Loucy (cell line): ENCODE results near the gene TRIM46.

Experiments used
- EZH2phosphoT487 ChIP-seq: fragments of 200-600 bp; IDR thresholded peaks from 2 replicates; pipeline ENCODE4 v1.6.1; 2018; ENCODE audit warnings: antibody characterized with exemption, mild to moderate bottlenecking, moderate library complexity, borderline replicate concordance
- TF ChIP-seq, protein P1 (sequence below): fragments of 200-600 bp; sonication (generic); conservative IDR thresholded peaks from 2 replicates; pipeline ENCODE4 v1.5.1; 2014; ENCODE audit warnings: mild to moderate bottlenecking, antibody characterized with exemption, low read length

DNA sequence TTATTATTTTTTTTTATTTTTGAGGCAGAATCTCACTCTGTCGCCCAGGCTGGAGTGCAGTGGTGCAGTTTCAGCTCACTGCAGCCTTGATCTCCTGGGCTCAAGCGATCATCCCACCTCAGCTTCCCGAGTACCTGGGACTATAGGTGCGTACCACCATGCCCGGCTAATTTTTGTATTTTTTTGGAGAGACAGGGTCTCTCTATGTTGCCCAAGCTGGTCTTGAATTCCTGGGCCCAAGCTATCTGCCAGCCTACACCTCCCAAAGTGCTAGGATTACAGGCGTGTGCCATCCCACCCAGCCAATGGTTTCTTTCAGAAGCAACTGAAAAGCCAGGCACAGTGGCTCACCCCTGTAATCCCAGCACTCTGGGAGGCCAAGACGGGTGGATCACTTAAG lies 2.8 kb upstream of the TRIM46 start:
- TF ChIP-seq, protein P1, sequence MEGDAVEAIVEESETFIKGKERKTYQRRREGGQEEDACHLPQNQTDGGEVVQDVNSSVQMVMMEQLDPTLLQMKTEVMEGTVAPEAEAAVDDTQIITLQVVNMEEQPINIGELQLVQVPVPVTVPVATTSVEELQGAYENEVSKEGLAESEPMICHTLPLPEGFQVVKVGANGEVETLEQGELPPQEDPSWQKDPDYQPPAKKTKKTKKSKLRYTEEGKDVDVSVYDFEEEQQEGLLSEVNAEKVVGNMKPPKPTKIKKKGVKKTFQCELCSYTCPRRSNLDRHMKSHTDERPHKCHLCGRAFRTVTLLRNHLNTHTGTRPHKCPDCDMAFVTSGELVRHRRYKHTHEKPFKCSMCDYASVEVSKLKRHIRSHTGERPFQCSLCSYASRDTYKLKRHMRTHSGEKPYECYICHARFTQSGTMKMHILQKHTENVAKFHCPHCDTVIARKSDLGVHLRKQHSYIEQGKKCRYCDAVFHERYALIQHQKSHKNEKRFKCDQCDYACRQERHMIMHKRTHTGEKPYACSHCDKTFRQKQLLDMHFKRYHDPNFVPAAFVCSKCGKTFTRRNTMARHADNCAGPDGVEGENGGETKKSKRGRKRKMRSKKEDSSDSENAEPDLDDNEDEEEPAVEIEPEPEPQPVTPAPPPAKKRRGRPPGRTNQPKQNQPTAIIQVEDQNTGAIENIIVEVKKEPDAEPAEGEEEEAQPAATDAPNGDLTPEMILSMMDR: no peak
- no peak for TF ChIP-seq EZH2phosphoT487
